ENCODE data around the gene GAREM1.

DNA sequence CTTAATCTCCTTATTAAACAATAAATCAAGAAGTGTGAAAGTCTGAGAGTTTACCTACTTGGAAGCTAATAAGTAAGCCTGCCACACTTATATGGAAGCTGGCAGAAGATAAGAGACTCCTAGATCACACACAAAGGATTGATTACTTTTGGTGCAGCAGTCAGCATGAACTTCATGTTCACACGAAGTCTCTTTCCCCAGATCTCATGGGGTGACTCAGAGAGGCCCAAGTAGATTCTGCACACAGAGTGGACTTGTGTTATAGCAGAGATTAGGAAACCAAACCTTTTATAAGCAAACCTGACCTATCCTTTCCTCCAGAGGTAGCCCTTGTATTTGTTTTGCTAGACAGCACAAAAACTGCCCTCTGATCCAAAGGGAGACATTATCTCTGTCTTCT is 9.9 kb upstream of the GAREM1 start:
- TF ChIP-seq EZH2 (IDR thresholded peaks at IDR 0.05; ENCODE audit: low read length, unreplicated experiment) (no peak), EZH2phosphoT487 (IDR thresholded peaks at IDR 0.05; ENCODE audit: borderline replicate concordance, low read length) (no peak)
- TF ChIP-seq, protein P1, sequence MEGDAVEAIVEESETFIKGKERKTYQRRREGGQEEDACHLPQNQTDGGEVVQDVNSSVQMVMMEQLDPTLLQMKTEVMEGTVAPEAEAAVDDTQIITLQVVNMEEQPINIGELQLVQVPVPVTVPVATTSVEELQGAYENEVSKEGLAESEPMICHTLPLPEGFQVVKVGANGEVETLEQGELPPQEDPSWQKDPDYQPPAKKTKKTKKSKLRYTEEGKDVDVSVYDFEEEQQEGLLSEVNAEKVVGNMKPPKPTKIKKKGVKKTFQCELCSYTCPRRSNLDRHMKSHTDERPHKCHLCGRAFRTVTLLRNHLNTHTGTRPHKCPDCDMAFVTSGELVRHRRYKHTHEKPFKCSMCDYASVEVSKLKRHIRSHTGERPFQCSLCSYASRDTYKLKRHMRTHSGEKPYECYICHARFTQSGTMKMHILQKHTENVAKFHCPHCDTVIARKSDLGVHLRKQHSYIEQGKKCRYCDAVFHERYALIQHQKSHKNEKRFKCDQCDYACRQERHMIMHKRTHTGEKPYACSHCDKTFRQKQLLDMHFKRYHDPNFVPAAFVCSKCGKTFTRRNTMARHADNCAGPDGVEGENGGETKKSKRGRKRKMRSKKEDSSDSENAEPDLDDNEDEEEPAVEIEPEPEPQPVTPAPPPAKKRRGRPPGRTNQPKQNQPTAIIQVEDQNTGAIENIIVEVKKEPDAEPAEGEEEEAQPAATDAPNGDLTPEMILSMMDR (conservative IDR thresholded peaks at IDR 0.05; ENCODE audit: low read depth, low read length) = no peak
